SU-DHL-6 (cell line): ENCODE data around the gene TBC1D19.

ENCODE experiments used
- H2AFZ ChIP-seq: fragments of 200-600 bp; sonication (generic); 2 replicates; pipeline ENCODE4 v1.6.1; 2014; ENCODE audit warnings: low read depth, mild to moderate bottlenecking, moderate library complexity, mixed read lengths, antibody characterized with exemption, low read length; ENCODE audit not compliant: severe bottlenecking
- H3F3A ChIP-seq: fragments of 200-600 bp; shearing (Covaris generic); 2 replicates; pipeline ENCODE4 v1.6.0; 2016; ENCODE audit warnings: antibody characterized with exemption, mild to moderate bottlenecking; ENCODE audit not compliant: insufficient read depth
- H3K27ac ChIP-seq: fragments of 200-600 bp; sonication (generic); 2 replicates; pipeline ENCODE4 v1.5.1; 2016; ENCODE audit warnings: low read depth, mild to moderate bottlenecking, low read length, moderate library complexity, mixed read lengths
- H3K27me3 ChIP-seq: fragments of 200-600 bp; sonication (generic), shearing (Covaris generic); 2 replicates; pipeline ENCODE4 v1.6.0; 2014; ENCODE audit warnings: mild to moderate bottlenecking, low read length
- H3K36me3 ChIP-seq: fragments of 200-600 bp; sonication (generic); 2 replicates; pipeline ENCODE4 v1.6.1; 2014; ENCODE audit warnings: mild to moderate bottlenecking, low read length, mixed read lengths
- H3K4me2 ChIP-seq: fragments of 300-600, 200-600 bp; shearing (Covaris generic), sonication (generic); 2 replicates; pipeline ENCODE4 v1.6.0; 2014; ENCODE audit warnings: low read length, low read depth, mild to moderate bottlenecking; ENCODE audit not compliant: poor library complexity, severe bottlenecking
- H3K4me3 ChIP-seq: fragments of 200-600 bp; sonication (generic); 2 replicates; pipeline ENCODE4 v1.5.1; 2014; ENCODE audit warnings: antibody characterized with exemption, low read length, mild to moderate bottlenecking, mixed read lengths; ENCODE audit not compliant: insufficient read depth, poor library complexity, severe bottlenecking
- H3K79me2 ChIP-seq: fragments of 200-600 bp; sonication (generic); 2 replicates; pipeline ENCODE4 v1.6.1; 2014; ENCODE audit warnings: mild to moderate bottlenecking, low read length, moderate library complexity; ENCODE audit not compliant: insufficient read depth
- H3K9ac ChIP-seq: fragments of 200-600 bp; sonication (generic); 2 replicates; pipeline ENCODE4 v1.7.0; 2014; ENCODE audit warnings: mild to moderate bottlenecking, low read length
- H3K9me2 ChIP-seq: fragments of 200-600 bp; sonication (generic); replicated peaks from 2 replicates; pipeline ENCODE4 v1.6.1; 2014; ENCODE audit warnings: low read length; ENCODE audit not compliant: insufficient read depth
- H3K9me3 ChIP-seq: fragments of 200-600 bp; sonication (generic); 2 replicates; pipeline ENCODE4 v1.6.1; 2014; ENCODE audit warnings: low read length, mixed read lengths; ENCODE audit not compliant: insufficient read depth
- H4K20me1 ChIP-seq: fragments of 200-600 bp; sonication (generic); 2 replicates; pipeline ENCODE4 v1.6.1; 2014; ENCODE audit warnings: low read depth, mild to moderate bottlenecking, antibody characterized with exemption, low read length, moderate library complexity, mixed read lengths
- EZH2phosphoT487 ChIP-seq: fragments of 200-600 bp; sonication (generic), shearing (Covaris generic); conservative IDR thresholded peaks from 2 replicates; pipeline ENCODE4 v1.6.1; 2018; ENCODE audit warnings: mild to moderate bottlenecking, antibody characterized with exemption, low read length, moderate library complexity, mixed read lengths
- TF ChIP-seq, protein P1 (sequence below): fragments of 200-600 bp; sonication (generic); IDR thresholded peaks from one replicate; pipeline ENCODE4 v1.5.1; 2017; ENCODE audit warnings: antibody characterized with exemption, mild to moderate bottlenecking, low read length, moderate library complexity; ENCODE audit not compliant: insufficient read depth, poor library complexity, severe bottlenecking

Gene TBC1D19

DNA sequence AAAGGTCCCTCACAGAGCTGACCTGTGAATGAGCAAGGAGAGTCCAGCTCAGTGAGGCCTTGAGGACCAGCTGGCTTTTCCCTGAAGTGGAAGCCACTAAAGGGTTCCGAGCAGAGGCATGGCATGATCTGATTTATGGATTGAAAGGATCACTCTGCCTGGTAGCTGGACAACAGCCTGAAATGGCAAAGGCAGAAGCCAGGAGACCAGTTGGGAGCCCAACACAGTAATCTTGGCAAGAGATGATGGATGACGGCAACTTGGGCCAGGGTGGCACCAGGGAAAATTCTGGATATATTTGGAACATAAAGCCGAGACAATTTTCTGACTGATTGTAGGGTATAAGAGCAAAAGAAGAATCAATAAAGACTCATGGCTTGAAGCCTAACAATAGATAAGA, 207.5 kb downstream of the TBC1D19 start:
- Histone ChIP-seq H3F3A (no peaks in the 10 kb centered on the region), H2AFZ (no peak overlapping the region), H3K27ac (no peak overlapping the region), H3K9me2 (no peaks in the 10 kb centered on the region), H3K79me2 (no peaks in the 10 kb centered on the region), H4K20me1 (no peaks in the 10 kb centered on the region), H3K27me3 (no peaks in the 10 kb centered on the region), H3K4me2 (no peak overlapping the region), H3K9me3 (no peaks in the 10 kb centered on the region), H3K9ac (no peak overlapping the region), H3K36me3 (no peaks in the 10 kb centered on the region), H3K4me3 (no peak overlapping the region)
- TF ChIP-seq EZH2phosphoT487: no peak
- TF ChIP-seq, protein P1, sequence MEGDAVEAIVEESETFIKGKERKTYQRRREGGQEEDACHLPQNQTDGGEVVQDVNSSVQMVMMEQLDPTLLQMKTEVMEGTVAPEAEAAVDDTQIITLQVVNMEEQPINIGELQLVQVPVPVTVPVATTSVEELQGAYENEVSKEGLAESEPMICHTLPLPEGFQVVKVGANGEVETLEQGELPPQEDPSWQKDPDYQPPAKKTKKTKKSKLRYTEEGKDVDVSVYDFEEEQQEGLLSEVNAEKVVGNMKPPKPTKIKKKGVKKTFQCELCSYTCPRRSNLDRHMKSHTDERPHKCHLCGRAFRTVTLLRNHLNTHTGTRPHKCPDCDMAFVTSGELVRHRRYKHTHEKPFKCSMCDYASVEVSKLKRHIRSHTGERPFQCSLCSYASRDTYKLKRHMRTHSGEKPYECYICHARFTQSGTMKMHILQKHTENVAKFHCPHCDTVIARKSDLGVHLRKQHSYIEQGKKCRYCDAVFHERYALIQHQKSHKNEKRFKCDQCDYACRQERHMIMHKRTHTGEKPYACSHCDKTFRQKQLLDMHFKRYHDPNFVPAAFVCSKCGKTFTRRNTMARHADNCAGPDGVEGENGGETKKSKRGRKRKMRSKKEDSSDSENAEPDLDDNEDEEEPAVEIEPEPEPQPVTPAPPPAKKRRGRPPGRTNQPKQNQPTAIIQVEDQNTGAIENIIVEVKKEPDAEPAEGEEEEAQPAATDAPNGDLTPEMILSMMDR: no peak

GRCh38 chr4:26792639-26793038, 208.8 kb downstream of the TBC1D19 start:
- Histone ChIP-seq H3K4me2 (no peak overlapping the region), H3K36me3 (no peaks in the 10 kb centered on the region), H3K9me3 (no peaks in the 10 kb centered on the region; the same call in 1 of the 2 replicates), H3K4me3 (no peak overlapping the region), H3F3A (no peaks in the 10 kb centered on the region), H3K27me3 (no peaks in the 10 kb centered on the region), H2AFZ (no peak overlapping the region), H3K9ac (no peak overlapping the region), H3K79me2 (no peaks in the 10 kb centered on the region), H3K27ac (no peak overlapping the region), H4K20me1 (no peaks in the 10 kb centered on the region), H3K9me2 (no peaks in the 10 kb centered on the region)
- no peak for TF ChIP-seq EZH2phosphoT487
- TF ChIP-seq, protein P1: no peak

DNA sequence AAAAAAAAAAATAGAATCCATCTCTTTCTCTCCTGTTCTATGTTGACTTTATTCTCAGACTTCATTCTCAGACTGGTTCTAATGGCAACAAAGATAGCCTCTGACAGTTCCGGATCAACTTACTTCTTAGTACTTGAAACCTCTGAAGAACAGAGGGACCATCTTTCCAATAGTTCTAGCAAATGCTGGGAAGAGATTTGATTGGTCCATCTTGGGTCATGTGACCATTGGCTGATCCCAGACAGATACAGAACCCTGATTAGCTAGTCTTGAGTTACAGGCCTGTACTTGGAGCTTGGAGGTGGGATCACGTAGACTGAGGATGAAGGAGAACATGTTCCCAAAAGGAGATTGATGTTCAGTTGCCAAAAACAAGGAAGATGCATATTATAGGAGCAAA, 209.9 kb downstream of the TBC1D19 start:
- H3K27me3 ChIP-seq: no peaks in the 10 kb centered on the region
- H3K4me2 ChIP-seq: no peak overlapping the region
- no peak for TF ChIP-seq EZH2phosphoT487
- TF ChIP-seq, protein P1: no peak
- no peak overlapping the region for H3K9ac ChIP-seq
- no peaks in the 10 kb centered on the region; the same call in 1 of the 2 replicates for H3K9me3 ChIP-seq
- H3K9me2 ChIP-seq: no peaks in the 10 kb centered on the region
- H3K4me3 ChIP-seq: no peak overlapping the region
- no peaks in the 10 kb centered on the region for H3K79me2 ChIP-seq
- H3F3A ChIP-seq: no peaks in the 10 kb centered on the region
- H4K20me1 ChIP-seq: no peaks in the 10 kb centered on the region
- H3K36me3 ChIP-seq: no peaks in the 10 kb centered on the region
- no peak overlapping the region for H2AFZ ChIP-seq
- H3K27ac ChIP-seq: no peak overlapping the region

GRCh38 chr4:26796081-26796480, 212.2 kb downstream of the TBC1D19 start:
- no peak overlapping the region for H3K4me3 ChIP-seq
- H2AFZ ChIP-seq: no peak overlapping the region
- H3K9ac ChIP-seq: no peak overlapping the region
- no peaks in the 10 kb centered on the region for H3K36me3 ChIP-seq
- no peak for TF ChIP-seq EZH2phosphoT487
- TF ChIP-seq, protein P1: no peak
- no peaks in the 10 kb centered on the region for H3K9me2 ChIP-seq
- no peak overlapping the region for H3K27ac ChIP-seq
- no peaks in the 10 kb centered on the region; the same call in 1 of the 2 replicates for H3F3A ChIP-seq
- no peaks in the 10 kb centered on the region; the same call in 1 of the 2 replicates for H3K9me3 ChIP-seq
- H3K79me2 ChIP-seq: no peaks in the 10 kb centered on the region
- H4K20me1 ChIP-seq: no peaks in the 10 kb centered on the region
- H3K27me3 ChIP-seq: no peaks in the 10 kb centered on the region
- H3K4me2 ChIP-seq: no peak overlapping the region
